GM19328 (cell line): ENCODE results near the gene KCNJ11.

Source experiments
- ATAC-seq: cut with Tn5 transposase; IDR thresholded peaks from one replicate; pipeline ENCODE4 v1.9.1; 2021; ENCODE audit warnings: mild to moderate bottlenecking, moderate library complexity; ENCODE audit not compliant: unreplicated experiment

The KCNJ11 gene

GRCh38 chr11:17369094-17369493 lies 19.4 kb downstream of the KCNJ11 start:
- ATAC-seq, result no peak

DNA sequence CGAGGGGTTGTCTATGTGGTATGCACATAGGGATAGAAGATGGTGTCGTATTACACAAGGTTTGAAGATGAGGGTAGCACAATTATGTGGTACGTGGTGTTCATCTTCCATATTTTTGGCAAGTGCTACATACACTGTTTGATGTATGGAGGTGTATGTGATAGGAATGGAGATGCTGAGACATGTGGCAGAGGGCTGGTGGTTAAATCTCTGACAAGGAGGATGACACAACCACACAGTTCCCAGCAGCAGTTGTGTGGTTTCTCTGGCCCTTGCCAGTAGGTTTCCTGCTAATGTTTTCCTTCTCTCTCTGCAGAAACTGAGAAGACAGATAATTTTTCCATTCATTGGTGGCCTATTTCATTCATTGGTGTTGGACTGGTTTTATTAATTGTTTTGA lies 19.9 kb downstream of the KCNJ11 start:
- ATAC-seq, result no peak

DNA sequence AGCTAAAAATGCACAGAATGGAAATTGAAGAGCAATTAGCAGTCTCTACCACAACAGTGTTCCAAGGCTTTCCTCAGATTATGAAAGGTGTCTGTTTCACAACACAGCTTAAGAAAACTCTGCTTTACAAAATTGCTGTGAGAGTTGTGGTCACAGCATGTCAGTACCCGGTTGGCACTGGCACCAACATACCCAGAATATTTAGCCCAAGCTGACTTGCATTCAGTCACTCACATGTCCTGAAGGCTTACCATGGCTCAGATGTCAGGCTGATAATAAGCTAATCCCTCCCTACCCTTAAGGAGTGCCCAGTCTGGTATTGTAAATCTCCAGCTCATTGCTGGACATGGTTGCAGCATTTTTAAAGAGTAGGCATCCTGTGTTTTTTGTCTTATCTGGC lies 22.0 kb downstream of the KCNJ11 start:
- ATAC-seq, result no peak

DNA sequence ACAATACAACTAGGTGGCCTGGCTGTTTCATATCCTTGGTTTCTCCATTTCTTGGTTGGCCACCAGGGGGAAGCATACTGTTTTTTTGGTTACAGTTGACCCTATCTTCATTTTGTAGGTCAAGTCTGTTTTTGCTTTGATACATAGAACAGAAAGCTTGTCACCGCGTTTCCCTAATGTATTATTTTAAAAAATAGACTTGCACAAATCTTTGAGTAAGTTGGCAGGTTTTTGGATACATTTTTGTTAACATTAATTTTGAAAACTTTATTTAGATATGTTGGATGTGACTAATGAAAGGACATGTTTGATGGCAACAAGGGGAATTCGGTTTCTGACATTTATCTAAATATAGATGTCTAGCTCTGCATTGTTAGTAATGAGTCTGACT lies 33.9 kb downstream of the KCNJ11 start:
- ATAC-seq, result no peak

- ATAC-seq, result no peak
Measured at GRCh38 chr11:17353821-17354600, 34.4 kb downstream of the KCNJ11 start.

DNA sequence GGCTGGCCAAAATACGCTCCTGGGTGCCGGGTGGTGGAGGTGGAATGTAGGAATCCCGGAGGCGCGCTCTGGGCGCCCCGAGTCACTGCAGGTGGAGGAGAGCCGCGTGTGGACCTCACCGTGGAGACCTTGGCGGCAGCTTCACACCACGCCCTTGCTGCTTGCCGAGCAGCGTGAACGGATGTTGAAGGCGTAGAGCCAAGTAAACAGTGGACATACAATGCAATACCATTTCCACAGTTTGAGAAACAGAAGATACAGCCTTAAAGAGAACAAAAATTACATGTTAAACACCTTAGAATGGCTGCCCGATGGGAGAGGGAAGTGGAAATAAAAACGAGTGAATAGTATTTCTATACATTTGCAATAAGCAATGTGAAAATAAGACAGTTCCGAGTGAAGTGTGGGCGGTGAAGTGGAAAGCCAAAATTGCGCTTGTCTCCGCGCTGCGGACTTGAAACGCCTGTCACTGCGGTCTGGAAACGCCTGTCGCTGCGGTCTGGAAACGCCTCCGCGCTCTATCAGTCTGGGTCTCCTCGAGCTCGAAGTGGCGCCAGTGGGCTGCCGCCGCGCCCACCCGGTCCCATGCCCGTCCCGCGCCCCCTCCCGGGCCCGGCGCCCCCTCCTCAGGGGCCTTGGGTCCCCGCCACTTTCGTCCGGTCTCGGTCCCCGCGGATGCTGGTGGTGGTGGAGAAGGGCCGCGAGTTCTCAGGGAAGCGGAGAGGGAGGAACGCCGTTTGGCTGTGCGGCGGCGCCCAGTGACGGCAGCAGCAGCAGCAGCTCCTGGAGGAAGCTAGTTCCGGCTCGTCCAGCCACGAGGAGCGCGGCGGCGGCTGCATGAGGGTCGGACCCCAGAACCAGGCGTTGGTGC lies 35.3 kb downstream of the KCNJ11 start:
- ATAC-seq, result no peak

DNA sequence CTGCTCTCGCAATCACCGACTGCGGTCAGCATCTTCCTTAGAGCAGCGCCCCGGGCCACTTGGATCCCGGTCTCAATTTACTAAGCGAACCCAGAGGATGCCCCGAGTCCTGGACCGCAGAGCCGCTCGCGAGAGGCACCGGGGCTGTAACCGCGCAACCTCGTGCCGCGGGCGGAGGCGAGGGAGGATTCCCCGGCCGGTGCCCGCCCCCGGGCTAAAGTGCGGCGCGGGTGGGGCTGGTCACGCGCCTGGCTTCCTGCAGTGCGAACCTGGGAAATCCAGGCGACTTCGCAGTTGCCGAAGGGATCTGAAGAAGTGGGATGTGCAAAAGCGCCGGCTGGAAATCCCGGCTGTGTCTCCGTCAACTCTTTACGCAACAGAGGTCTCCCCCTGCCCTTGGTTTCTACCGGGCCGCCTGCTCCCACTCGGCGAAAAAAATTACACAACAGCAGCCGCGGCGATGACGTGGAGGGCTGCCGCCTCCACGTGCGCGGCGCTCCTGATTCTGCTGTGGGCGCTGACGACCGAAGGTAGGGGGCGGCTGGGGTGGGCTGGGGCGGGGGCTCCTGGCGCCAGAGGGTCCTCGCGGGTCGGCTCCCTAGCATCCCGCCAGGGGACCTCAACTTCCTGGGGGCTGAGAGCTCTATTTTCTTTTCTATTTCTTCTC lies 36.8 kb downstream of the KCNJ11 start, which contains the start of gene NCR3LG1:
Gene NCR3LG1, plus strand, starts transcription at position 291 of the 667 bp plus-strand sequence. Its CDS starts 170 bp downstream, at position 461.
- ATAC-seq, result no peak

- ATAC-seq, result no peak
Measured at GRCh38 chr11:17351172-17351509, 37.3 kb downstream of the KCNJ11 start.

DNA sequence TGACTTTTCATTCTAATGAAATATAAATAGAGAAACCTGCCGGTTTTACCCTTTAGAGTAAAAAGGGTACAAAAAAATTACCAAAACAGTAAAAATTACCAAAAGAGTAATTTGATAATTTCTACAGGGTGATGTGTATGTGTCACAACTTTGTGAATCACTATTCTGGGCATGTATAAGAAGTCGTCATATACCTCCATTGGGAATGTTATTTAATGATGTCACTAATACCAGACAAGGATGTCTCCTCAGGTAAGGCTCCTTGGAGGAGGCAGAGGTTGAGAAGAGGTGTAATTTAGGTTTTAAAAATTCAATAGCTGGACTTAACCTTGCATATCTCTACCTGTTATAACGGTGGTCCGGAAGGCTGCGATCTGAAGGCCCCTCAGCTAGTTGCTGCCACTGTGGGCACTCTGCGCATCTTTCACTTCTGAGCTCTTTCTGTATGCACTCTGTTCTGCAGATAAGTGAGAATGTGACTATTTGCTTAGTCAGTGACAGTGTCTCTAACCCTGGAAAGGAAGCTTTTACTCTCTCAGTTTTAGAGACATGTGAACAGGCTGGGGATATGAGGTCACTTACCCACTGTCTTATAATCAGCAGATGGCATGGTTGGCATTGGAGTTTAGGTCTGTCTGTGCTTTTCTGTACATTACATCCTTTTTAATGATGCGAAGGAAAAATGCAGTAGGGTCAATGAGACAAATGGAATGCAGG lies 37.8 kb downstream of the KCNJ11 start:
- ATAC-seq, result no peak

DNA sequence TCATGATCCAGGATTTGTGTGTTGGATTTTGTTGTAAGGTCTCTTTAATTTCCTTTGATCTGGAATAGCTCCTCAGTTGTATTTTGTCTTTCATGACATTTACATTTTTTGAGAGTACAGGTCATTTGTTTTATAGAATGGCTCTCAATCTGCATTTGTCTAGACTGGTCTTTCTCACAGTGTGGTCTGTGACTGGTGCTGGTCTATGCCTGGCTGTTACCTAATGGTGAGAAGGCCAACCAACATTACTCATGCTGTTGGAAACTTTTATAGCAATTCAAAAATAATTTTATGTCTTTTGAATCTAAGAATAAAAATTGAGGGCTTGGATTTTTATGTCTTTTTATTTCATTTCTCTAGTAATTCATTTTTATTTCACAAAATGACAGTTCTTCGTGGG lies 40.8 kb downstream of the KCNJ11 start:
- no peak for ATAC-seq

DNA sequence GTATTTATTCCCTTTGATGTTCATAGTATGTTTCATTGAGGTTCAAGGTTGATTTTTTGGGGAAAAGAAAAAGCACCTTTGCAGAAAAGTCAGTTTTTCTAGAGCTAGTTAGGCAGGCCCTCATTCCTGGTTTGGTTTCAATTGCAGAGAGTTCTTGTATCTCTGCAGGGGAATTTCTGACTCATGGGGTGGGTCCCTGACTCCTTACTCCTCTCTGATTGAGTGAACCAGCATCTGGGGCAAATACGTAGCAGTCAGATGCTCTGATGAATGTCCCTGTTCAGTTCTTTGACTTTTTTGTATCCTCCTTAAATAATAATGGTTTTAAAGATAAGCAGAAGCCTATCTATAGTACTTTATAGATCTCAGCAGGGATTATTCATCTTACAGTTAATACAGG lies 44.6 kb downstream of the KCNJ11 start:
- no peak for ATAC-seq

- ATAC-seq, result no peak
Measured at GRCh38 chr11:17343257-17343656, 45.2 kb downstream of the KCNJ11 start.
